KMS-11 (cell line): ENCODE data around the gene AZI2.

Experiments used
- H2AFZ ChIP-seq: fragments of 200-600 bp; sonication (generic); 2 replicates; pipeline ENCODE4 v1.6.1; 2016; ENCODE audit warnings: antibody characterized with exemption, mixed run types, low read depth
- H3K27ac ChIP-seq: fragments of 200-600 bp; sonication (generic); 2 replicates; pipeline ENCODE4 v1.6.1; 2016; ENCODE audit warnings: mild to moderate bottlenecking, mixed run types
- H3K27me3 ChIP-seq: fragments of 200-600 bp; sonication (generic); 2 replicates; pipeline ENCODE4 v1.6.1; 2017; ENCODE audit warnings: mild to moderate bottlenecking, low read depth, mixed run types, moderate library complexity; ENCODE audit not compliant: insufficient read depth
- H3K36me3 ChIP-seq: fragments of 200-600 bp; sonication (generic); 2 replicates; pipeline ENCODE4 v1.6.1; 2017; ENCODE audit warnings: mild to moderate bottlenecking, mixed run types; ENCODE audit not compliant: insufficient read depth
- H3K4me1 ChIP-seq: fragments of 200-600 bp; sonication (generic); 2 replicates; pipeline ENCODE4 v1.6.1; 2016; ENCODE audit warnings: mild to moderate bottlenecking, low read depth, mixed run types; ENCODE audit not compliant: poor library complexity, severe bottlenecking
- H3K4me2 ChIP-seq: fragments of 200-600 bp; sonication (generic); 2 replicates; pipeline ENCODE4 v1.7.0; 2016; ENCODE audit warnings: mild to moderate bottlenecking, mixed run types
- H3K4me3 ChIP-seq: fragments of 200-600 bp; sonication (generic); IDR thresholded peaks from 2 replicates; pipeline ENCODE4 v1.6.1; 2017; ENCODE audit warnings: low read depth, low read length, mixed read lengths; ENCODE audit not compliant: insufficient read depth
- H3K79me2 ChIP-seq: fragments of 200-600 bp; sonication (generic); 2 replicates; pipeline ENCODE4 v1.6.1; 2016; ENCODE audit warnings: low read depth, mixed run types; ENCODE audit not compliant: insufficient read depth
- H3K9ac ChIP-seq: fragments of 200-600 bp; sonication (generic); 2 replicates; pipeline ENCODE4 v1.6.1; 2016; ENCODE audit warnings: mild to moderate bottlenecking, mixed run types
- H4K20me1 ChIP-seq: fragments of 200-600 bp; sonication (generic); 2 replicates; pipeline ENCODE4 v1.6.1; 2016; ENCODE audit warnings: mild to moderate bottlenecking, mixed run types; ENCODE audit not compliant: insufficient read depth
- TF ChIP-seq, protein P1 (sequence below): fragments of 200-600 bp; sonication (generic); conservative IDR thresholded peaks from 2 replicates; pipeline ENCODE4 v1.6.1; 2017; ENCODE audit warnings: low read depth, mild to moderate bottlenecking, antibody characterized with exemption, low read length, moderate library complexity, mixed read lengths

Gene AZI2

DNA sequence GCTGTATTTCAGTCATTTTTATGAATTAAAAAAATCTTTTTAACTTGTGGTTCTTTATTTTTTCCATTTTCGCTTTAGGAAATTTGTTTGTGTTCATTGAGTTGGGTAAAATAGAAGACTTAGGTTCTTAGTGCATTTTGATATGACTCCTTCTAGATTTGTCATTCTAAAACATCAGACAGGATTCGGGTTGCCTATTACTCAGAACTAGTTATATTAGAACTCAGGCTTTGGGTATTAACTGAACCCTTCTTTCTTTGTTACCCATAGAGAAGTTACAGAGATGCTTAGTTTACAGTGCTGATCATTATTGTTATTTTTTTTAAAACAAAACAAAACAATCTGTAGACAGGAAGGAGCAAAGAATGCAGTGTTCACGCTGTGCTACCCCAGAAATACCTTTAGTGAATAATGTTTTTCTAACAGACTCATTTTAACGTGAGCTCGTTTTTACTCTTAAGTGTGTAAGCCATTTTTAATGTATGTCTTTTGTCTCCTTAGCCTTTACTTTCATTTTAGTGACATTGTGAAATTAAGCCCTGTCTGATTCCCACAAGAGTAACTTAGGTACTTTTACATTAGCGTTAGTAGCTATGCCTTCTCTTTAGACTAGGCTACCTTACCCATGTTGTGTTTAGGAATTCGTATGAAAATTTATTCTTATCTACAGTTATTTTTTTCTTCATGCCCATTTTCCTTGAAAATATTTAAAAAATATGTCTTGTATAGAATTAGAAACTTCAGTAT, 53.8 kb downstream of the AZI2 start:
- H3K4me3 ChIP-seq = no peak overlapping the region
- no peak overlapping the region for H2AFZ ChIP-seq
- H4K20me1 ChIP-seq = no peaks in the 10 kb centered on the region
- no peaks in the 10 kb centered on the region for H3K79me2 ChIP-seq
- H3K9ac ChIP-seq = no peak overlapping the region
- TF ChIP-seq, protein P1, sequence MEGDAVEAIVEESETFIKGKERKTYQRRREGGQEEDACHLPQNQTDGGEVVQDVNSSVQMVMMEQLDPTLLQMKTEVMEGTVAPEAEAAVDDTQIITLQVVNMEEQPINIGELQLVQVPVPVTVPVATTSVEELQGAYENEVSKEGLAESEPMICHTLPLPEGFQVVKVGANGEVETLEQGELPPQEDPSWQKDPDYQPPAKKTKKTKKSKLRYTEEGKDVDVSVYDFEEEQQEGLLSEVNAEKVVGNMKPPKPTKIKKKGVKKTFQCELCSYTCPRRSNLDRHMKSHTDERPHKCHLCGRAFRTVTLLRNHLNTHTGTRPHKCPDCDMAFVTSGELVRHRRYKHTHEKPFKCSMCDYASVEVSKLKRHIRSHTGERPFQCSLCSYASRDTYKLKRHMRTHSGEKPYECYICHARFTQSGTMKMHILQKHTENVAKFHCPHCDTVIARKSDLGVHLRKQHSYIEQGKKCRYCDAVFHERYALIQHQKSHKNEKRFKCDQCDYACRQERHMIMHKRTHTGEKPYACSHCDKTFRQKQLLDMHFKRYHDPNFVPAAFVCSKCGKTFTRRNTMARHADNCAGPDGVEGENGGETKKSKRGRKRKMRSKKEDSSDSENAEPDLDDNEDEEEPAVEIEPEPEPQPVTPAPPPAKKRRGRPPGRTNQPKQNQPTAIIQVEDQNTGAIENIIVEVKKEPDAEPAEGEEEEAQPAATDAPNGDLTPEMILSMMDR = no peak
- no peaks in the 10 kb centered on the region for H3K36me3 ChIP-seq
- H3K27ac ChIP-seq = no peak overlapping the region
- H3K4me1 ChIP-seq = peaks cover 6% of the 10 kb centered on the region
- H3K4me2 ChIP-seq = no peak overlapping the region
- no peaks in the 10 kb centered on the region for H3K27me3 ChIP-seq

DNA sequence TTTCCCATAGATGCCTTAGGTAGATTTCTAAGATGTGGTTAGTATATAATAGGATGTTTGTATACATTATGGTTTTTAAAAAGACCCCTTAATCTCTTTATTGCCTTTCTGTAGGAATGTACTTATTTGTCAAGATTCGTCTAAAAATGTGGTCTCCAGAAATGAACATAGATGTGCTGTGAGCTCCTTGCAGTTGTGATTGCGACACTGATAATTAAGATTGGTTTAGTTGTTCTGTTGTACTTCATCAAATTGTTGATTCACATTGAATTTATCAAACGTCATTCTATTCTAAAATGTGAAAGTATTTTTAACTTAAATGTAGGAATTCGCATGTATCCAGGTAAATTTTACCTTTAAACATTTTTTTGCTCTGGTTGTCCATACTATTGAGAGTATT, 56.0 kb downstream of the AZI2 start:
- Histone ChIP-seq H2AFZ (no peak overlapping the region), H3K4me2 (no peak overlapping the region), H3K4me3 (no peak overlapping the region), H3K79me2 (no peaks in the 10 kb centered on the region), H3K9ac (no peak overlapping the region), H3K4me1 (peaks cover 6% of the 10 kb centered on the region), H4K20me1 (no peaks in the 10 kb centered on the region), H3K27ac (no peak overlapping the region), H3K27me3 (no peaks in the 10 kb centered on the region), H3K36me3 (no peaks in the 10 kb centered on the region)
- TF ChIP-seq, protein P1 = no peak

DNA sequence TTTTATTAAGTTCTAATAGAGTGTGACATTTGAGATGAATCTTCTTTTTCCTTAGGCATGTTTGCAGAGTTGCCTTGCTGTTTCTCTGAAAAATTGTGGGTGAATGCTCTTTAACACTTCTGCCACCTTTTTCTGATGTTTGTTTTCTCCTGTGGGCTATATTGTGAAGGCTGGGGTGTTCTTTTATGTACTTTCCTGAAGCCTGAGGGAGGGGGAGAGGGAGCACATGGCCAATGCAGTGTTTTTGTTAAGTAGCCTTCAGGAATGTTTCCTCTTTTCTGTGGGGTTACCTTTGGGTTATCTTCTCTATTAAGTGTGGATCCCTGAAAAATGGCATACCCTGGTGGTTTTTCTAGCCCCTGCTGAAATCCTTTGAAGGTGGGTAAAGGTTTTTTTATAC, 57.0 kb downstream of the AZI2 start:
- Histone ChIP-seq H3K4me1 (peaks cover 6% of the 10 kb centered on the region), H3K4me2 (no peak overlapping the region), H4K20me1 (no peaks in the 10 kb centered on the region), H2AFZ (no peak overlapping the region), H3K27ac (no peak overlapping the region), H3K27me3 (no peaks in the 10 kb centered on the region), H3K9ac (no peak overlapping the region), H3K4me3 (no peak overlapping the region), H3K36me3 (no peaks in the 10 kb centered on the region), H3K79me2 (no peaks in the 10 kb centered on the region)
- TF ChIP-seq, protein P1 = no peak

DNA sequence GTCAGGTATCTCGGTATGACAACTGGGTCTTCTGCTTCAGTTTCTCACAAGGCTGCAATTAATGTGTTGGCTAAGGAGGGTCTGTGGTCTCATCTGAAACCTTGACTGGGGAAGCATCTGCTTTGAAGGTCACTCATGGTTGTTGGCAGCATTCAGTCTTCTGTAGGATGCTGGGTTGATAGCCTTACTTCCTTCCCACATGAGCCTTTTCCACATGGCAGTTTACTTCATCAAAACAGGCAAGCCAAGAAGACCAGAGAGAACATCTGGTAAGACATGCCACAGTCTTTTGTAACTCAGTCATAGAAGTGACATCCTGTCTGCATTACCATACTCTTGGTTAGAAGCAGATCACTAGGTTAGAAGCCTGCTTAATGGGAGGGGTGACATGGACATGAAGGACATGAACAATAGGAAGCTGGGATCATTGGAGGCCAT, 57.7 kb downstream of the AZI2 start:
- no peaks in the 10 kb centered on the region for H3K36me3 ChIP-seq
- H3K27me3 ChIP-seq = no peaks in the 10 kb centered on the region
- H3K4me1 ChIP-seq = peaks cover 4% of the 10 kb centered on the region
- TF ChIP-seq, protein P1 = no peak
- H2AFZ ChIP-seq = no peak overlapping the region
- H3K9ac ChIP-seq = no peak overlapping the region
- H3K4me2 ChIP-seq = no peak overlapping the region
- no peak overlapping the region for H3K4me3 ChIP-seq
- H3K79me2 ChIP-seq = no peaks in the 10 kb centered on the region
- H3K27ac ChIP-seq = no peak overlapping the region
- no peaks in the 10 kb centered on the region for H4K20me1 ChIP-seq
